Measurements from ENCODE around the gene TP63.

DNA sequence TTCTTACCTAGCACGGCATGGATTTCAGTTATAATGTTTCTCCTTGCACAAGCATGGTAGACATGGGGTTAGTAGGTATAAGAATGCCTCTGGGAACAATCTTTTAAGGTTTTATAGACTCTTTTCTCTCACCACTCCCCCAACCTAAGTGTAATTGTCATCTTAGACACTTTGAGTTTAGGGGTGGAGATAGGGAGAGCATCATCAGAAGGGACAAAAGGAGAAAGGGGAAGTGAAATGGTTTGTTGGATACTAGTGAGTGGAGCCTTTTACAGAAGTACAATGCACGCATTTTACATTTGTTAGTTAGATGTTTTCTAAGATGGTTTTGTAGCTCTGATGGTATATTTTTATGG, 189.2 kb downstream of the TP63 start:
- TF ChIP-seq, protein P1, sequence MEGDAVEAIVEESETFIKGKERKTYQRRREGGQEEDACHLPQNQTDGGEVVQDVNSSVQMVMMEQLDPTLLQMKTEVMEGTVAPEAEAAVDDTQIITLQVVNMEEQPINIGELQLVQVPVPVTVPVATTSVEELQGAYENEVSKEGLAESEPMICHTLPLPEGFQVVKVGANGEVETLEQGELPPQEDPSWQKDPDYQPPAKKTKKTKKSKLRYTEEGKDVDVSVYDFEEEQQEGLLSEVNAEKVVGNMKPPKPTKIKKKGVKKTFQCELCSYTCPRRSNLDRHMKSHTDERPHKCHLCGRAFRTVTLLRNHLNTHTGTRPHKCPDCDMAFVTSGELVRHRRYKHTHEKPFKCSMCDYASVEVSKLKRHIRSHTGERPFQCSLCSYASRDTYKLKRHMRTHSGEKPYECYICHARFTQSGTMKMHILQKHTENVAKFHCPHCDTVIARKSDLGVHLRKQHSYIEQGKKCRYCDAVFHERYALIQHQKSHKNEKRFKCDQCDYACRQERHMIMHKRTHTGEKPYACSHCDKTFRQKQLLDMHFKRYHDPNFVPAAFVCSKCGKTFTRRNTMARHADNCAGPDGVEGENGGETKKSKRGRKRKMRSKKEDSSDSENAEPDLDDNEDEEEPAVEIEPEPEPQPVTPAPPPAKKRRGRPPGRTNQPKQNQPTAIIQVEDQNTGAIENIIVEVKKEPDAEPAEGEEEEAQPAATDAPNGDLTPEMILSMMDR (IDR thresholded peaks at IDR 0.05), result no peak
- TF ChIP-seq POLR2A (IDR thresholded peaks at IDR 0.05), result no peak
